Activated T-helper 1 cell treated with Interleukin-2 at 50 U/mL for 16 hours (primary cell): Measurements from ENCODE around the gene VWF.
"Not testable (repeated sequence)": the region's sequence is repeated elsewhere in the genome, so short reads cannot be mapped to it uniquely, and the experiment has no call there.

Experiments used
- DNase-seq: peaks from one replicate; pipeline ENCODE4 v3.0.0-alpha.2; 2020; ENCODE audit warnings: low read depth

Gene VWF

DNA sequence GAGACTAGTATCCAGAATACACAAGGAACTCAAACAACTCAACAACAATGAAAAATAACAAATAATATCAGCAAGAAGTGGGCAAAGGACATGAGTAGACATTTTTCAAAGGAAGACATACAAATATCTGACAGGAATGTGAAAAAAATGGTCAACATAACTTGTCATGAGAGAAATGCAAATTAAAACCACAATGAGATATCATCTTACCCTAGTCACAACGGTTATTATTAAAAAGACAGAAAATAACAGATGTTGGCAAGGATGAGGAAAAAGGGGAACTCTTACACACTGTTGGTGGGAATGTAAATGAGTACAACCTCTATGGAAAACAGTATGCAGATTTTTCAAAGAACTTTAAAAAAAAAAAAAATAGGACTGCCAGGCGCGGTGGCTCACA lies 20.4 kb downstream of the VWF start:
- no peak for DNase-seq

GRCh38 chr12:6102021-6102420 lies 22.4 kb downstream of the VWF start:
- DNase-seq: not testable (repeated sequence)

DNA sequence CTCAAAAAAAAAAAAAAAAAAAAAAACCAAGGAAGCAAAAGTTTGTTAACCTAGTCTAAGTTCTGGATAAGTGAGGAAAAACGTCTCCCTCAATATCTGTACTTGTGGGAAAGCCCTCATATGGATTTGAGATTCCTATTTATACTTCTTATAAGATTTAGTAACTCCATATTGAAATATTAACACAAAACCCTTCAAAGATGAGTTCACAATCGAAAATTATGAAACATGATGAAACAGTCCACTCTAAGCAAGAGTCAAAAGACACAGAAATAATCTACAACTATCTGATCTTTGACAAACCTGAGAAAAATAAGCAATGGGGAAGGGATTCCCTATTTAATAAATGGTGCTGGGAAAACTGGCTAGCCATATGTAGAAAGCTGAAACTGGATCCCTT lies 25.2 kb downstream of the VWF start:
- DNase-seq: no peak

DNA sequence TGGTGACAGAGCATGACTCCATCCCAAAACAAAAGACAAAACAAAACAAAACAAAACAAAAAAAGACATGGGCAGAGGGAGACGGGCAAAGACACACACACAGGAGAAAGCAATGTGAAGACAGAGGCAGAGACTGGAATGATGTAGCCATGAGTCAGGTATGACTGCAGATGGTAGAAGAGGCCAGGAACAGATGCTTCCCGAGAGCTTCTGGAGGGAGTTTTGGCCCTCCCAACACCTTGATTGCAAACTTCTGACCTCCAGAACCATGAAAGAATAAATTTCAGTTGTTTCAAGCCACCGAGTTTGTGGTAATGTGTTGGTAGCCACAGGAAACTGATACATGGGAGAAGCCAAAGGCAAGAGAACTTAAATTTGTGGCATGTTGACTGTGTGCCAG lies 27.1 kb downstream of the VWF start:
- no peak for DNase-seq

- DNase-seq: no peak
Measured at GRCh38 chr12:6096527-6096926, 27.9 kb downstream of the VWF start.

DNA sequence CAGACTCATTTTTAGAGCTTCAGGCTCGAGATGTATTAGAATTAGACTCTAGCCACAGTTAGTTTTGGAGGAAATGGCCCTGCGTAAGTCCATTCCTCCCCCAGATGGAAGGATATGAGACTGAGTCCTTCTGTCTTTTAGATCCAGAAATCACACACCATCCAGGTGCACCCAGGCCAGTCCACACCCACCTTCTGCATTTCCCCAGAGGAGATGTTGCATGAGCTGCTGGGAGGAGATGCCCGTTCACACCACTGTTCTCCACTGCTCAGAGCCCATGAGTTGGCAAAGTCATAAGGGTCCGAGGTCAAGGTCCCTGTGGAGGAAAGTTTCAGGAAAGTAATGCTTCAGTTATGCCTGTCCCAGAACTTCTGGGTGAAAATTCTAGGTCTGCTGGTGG lies 29.2 kb downstream of the VWF start:
- DNase-seq: no peak

- no peak for DNase-seq
Measured at GRCh38 chr12:6093764-6094163, 30.7 kb downstream of the VWF start.

GRCh38 chr12:6092784-6093722 lies 31.4 kb downstream of the VWF start:
- no peak for DNase-seq

DNA sequence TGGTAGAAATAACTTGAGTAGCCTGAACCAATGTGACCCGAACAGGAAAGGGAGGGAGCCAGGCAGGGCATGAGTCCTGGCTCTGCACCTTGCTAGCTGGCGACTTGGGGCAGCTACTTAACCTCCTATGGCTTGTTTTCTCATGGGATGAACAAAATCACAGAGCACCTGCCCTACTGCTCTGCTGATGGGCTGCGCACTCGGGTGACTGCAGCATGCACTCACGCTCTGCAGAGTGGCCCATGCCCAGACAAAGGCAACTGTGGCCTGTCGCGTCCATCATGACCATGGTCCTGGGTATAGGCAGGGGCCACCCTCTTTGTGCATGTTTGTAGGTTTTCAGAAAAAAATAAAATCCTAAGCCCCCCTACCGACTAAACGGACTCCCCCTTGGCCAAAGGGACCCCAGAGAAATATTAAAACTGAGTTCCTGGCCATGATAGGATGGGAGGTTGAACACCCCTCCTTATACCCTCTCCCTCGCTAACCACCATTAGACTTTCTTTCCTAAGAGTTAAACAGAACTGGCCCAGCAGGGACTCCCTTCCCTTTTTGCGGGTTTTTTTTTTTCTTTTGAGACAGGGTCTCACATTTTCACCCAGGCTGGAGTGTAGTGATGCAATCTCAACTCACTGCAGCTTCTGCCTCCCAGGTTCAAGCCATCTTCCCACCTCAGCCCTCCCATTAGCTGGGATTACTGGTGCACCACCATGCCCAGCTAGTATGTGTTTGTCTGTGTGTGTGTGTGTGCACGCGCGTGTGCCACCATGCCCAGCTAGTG lies 32.5 kb downstream of the VWF start:
- no peak for DNase-seq

GRCh38 chr12:6090803-6091202 lies 33.7 kb downstream of the VWF start:
- no peak for DNase-seq

DNA sequence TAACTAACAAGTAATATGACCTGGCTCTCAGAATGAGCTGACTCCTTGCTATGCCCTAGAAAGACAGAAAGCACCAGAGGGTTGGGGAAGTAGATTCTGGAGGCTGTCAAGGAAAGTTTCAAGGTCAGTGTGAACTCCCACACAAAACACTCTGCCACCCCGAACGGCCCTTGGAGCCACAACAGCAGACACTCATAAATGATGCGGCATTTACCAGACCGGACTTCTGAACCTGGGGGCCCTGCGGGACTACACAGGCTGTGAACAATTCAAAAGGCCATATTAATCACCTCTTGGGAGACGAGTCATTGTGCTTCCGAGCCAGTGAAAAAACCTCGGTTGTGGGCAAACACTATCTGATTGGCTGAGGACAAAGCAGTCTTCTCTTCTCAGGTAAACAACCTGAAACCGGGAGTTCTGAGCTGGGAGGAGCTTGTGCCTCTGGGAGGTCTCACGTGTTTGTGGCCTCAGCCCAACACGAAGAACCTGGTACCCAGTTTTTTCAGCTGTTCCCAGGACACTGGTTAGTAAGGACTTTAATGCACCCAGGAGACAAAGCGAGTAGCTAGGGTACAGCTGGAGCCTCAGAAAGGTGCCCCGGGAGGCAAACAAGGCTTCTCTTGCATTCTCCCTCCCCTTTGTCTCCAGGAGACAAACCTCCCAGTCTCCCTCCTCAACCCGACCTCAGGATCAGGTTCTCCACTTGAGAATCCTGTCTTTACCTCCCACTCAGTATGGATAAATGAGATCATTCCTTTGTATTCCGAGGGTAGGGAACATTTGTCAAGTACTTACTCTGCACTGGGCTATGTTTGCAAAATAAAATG lies 35.3 kb downstream of the VWF start:
- no peak for DNase-seq

DNA sequence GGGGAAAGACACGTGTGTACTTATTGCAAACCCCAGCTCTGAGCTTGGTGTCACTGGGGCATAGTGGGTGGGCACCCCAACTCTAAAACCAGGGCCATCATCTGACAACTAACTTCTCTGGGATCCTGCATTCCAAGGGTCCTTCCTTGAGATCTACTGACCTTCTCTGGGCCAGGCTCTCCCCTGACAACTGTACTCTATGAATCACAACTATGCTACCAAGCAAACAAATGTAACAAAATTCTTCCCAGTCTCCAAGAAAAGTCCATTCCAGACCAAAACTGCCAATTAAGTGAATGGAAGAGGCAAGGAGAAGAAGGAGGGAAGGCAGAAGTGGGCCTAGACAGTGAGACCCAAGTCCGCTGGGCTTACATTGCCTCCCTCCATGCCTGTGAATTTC lies 38.2 kb downstream of the VWF start:
- DNase-seq: no peak

DNA sequence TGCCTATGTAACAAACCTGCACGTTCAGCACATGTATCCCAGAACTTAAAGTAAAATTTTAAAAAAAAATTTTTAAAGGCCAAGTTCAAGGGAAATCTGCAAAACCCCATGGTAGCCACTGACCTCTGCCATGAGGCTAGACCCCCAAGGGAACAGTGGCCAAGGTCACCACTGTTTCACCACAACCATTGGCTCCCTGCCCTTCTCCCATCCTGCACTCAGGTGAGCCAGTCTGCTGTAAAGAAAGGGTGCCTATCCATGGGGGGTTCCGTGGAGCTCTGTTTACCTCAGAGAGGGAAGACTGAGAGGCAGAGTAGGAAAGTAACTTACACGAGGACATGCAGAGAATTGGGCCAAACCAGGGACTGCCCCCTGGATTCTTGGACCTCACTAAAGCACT lies 38.6 kb downstream of the VWF start:
- DNase-seq: no peak

GRCh38 chr12:6084969-6085450 lies 39.5 kb downstream of the VWF start:
- DNase-seq: no peak

- DNase-seq: no peak
Measured at GRCh38 chr12:6084261-6084968, 40.1 kb downstream of the VWF start.

GRCh38 chr12:6083601-6084000 lies 40.9 kb downstream of the VWF start:
- no peak for DNase-seq

DNA sequence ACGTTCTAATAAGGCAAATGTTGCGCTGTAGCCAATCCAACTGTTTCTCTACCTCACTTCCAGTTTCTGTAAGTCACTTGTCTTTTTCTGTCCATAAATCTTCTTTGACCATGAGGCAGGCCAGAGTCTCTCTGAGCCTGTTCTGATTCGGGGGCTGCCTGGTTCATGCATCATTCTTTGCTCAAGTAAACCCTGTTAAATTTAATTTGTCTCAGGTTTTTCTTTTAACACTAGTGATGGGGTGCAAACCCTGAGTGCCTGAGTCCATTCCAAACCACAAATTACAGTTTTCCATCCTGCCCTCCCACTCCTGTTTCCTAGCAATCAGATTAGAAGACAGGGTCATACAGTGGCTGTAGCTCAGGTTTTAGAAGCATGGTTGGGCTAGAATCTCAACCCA lies 41.9 kb downstream of the VWF start:
- no peak for DNase-seq

GRCh38 chr12:6080149-6081045 lies 44.1 kb downstream of the VWF start:
- no peak for DNase-seq

- DNase-seq: no peak
Measured at GRCh38 chr12:6078398-6079096, 45.9 kb downstream of the VWF start.

DNA sequence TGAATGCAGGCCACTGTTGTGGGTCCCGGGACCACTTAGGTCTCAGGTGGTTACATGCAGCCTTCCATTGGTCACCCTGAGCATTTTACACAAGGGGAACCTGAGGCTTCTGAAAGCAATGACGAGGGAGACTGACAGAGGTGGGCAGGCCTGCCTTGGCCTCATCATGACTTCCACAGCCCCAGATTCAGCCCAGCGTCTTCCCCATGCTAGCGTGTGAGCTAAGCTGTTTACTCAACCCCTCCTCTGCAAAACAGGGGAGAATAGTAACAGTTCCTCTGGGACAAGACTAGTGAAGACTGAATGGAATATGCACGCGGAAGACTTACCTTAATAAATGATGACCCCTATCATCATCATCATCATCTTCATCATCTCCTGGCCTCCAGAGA lies 46.8 kb downstream of the VWF start:
- DNase-seq: no peak
